Central memory CD4-positive, alpha-beta T cell (primary cell): ENCODE measurements around the gene DCTN3.

Experiments
- DNase-seq: peaks from one replicate; pipeline ENCODE4 v3.0.0; 2022

DCTN3 gene

DNA sequence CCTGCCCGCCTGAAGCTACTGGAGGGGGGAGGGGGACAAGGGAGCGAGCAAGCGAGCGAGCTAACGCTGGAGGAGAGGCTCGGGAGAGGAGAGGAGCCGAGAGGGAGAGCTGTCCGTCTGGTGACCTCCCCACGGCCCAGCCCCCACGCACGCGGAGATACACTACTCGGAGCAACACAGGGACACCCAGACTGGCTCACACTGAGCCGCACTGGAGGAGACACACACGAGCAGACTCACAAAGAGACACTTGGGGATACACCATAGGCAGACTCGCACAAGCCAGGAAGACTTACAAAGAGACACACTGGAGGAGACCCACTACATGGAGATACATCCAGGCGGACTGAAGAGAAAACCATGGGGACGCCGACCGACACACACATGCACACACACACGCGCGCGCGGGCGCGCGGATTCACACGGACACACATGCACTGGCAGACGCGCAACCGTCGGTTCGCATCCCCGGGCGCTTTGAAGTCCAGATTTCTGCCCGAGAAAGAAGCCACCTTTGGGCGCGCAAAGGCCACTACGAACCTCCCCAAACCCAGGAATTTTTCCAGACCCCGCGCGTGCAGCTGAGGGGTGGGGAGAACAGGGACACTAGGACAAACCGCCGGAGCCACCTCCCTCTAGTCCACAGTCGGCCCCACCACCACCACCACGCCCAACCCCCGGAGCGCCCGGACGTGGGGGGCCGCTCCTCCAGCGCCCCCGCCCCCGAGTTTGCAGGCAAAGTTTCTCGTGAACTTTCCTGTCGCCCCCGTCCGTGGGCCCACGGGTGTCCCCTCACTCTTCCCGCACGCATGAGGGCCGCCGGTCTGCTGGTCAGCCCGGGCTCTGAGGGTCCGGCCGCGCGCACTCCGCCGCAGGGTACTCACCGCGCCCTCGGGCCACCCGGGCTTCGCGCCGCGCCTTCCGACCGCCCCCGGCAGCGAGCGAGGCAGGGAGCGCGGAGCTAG, 31.3 kb downstream of the DCTN3 start:
- no peak for DNase-seq

- no peak for DNase-seq
These were observed 33.0 kb downstream of the DCTN3 start for GRCh38 chr9:34587271-34587670.

DNA sequence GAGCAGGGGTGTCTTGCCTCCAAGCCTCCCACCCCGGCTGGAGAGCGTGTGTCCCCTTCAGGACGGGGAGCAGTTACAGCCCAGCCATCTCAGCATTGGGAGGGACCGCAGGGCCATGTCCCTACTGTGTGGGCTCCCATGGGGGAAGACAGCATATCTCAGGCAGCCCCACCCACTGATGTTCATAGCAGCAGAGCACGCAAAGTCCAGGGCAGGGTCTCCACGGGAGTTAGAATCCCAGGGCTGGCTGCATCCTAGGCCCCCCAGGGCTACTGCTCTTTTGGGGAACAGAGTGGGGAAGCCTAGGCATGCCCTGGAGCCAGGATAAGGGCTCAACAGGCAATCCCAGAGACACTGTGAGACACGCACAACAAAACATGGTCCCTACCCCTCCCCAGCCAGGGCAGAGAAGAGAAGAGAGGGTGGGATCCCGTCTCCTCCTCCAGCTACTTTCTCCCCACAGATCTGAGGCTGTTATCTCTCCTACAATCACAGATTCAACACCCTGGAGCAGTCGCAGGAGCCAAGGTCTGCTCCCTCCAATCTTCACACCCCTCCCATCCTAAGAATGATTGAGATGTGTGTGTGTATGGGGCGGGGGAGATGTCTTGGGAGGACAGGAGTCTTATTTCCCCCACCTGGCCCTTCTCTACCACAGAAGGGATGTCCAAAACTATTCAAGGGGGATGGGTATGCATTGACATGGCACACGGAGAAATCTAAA, 34.2 kb downstream of the DCTN3 start:
- DNase-seq: no peak

DNA sequence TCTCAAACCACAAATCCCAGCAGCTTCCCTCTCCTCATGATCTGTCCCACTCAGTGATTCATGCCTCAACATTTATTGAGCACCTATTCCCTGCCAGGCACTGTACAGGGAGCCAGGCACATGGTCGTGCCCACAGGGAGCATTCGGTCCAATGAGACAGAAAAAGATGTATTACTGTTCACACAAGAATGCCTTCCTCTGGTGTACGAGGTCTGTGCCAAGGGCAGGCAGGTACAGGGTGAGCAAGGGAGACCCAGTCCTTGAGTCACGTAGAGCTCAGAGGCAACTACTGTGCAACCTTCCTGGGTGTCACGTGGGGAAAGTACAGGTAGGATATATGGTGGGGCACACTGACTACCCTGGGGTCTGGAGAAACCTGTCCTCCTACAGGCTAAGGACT, 35.3 kb downstream of the DCTN3 start:
- no peak for DNase-seq

GRCh38 chr9:34582787-34583186, 37.5 kb downstream of the DCTN3 start:
- no peak for DNase-seq

GRCh38 chr9:34581318-34581717, 39.0 kb downstream of the DCTN3 start:
- DNase-seq: no peak

- no peak for DNase-seq
These were observed 39.9 kb downstream of the DCTN3 start for GRCh38 chr9:34580358-34580757.

DNA sequence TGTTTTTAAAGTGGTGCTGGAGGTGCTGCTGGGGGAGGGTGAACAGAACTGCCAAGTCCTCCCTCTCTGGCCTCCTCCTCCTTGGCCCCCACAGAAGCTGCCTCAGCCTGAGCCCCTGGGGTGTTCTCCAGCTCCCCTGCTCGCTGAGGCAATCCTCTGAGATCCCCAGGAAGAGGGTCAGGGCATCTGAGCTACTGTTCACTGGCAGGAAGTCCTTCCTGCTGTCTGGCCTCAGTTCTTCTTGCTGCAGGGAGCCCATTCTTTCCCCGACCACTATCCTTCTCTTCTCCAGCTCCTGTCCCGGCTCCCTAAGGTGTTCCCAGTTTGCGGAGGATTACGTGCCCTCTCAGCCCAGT, 40.5 kb downstream of the DCTN3 start:
- no peak for DNase-seq

- no peak for DNase-seq
These were observed 41.0 kb downstream of the DCTN3 start for GRCh38 chr9:34579104-34579807.

DNA sequence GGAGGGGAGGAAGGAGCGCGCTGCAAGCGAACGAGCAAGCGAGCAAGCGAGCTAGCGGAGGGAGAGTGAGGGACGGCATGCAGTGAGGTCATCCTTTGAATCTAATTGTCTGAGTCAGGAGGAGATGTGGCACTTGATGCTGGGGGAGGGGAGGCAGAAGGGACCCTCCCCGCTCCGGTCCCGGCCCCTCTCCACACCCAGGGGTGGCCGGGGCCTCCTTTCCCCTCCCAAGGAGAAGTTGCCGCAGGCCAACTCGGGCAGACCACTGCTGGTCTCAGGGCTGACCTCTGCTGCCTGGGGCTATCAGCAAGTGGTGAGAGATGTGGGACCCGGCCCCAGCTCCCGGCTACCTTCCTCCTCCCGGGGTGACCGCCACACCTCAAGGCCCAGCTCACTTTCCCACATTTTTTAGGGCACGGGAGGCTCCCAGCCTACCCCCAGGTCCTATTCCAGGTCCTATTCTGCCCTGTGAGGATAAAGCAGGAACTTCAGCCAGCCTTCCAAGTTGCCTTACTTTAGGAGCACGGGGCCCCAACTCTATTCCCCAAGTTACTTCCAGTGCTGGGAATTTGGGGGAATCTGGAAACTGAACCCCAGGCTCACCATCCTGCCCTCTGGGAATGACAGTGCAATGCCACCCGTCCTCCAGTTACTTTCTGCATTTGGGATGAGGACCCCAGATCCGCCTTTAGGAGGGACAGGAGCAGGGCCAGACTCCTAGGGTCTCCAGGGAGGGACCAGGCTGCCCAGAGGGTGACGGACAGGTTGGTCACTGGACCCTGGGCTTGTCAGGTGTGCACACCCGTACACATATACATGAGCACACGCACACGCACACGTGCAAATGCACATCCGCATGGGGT, 41.8 kb downstream of the DCTN3 start:
- no peak for DNase-seq

DNA sequence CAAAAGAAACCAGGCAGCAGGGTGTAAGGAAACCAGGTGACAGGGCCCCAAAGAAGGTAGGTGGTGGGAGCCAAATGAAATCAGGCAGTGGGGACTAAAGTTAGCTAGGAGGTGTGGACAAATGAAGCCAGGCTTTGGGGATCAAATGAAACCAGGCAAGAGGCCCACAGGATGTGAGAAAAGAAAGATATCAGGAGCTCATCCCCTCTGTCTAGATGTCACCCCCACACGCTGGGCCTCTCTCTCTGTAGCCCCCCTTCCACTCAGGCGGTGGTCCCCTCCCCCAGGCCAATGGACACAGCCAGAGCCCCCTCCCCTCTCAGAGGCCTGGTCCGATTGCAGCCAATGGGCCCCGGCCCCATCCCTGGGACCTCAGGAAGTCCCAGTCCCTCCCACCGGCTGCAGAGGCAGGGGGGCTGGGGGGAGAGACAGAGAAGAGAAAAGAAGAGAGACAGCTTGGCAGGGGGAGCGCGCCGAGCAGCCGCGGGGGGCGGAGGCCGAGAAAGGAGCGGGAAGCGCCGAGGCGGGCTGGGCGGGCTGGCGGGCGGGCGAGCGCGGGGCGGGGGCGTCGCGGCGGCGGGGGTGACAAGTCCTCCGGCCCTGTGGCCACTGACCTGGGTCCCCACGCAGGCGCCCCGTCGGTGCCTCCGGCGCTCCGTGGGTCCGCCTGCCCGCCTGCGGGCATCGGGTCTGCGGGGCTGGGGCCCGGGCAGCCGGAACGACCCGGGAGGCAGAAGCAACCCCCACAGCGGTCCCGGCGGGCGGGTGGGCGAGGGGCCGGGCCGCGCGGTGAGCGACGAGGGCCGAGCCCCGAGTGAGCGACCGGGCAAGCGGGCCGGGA, 42.7 kb downstream of the DCTN3 start:
- no peak for DNase-seq

DNA sequence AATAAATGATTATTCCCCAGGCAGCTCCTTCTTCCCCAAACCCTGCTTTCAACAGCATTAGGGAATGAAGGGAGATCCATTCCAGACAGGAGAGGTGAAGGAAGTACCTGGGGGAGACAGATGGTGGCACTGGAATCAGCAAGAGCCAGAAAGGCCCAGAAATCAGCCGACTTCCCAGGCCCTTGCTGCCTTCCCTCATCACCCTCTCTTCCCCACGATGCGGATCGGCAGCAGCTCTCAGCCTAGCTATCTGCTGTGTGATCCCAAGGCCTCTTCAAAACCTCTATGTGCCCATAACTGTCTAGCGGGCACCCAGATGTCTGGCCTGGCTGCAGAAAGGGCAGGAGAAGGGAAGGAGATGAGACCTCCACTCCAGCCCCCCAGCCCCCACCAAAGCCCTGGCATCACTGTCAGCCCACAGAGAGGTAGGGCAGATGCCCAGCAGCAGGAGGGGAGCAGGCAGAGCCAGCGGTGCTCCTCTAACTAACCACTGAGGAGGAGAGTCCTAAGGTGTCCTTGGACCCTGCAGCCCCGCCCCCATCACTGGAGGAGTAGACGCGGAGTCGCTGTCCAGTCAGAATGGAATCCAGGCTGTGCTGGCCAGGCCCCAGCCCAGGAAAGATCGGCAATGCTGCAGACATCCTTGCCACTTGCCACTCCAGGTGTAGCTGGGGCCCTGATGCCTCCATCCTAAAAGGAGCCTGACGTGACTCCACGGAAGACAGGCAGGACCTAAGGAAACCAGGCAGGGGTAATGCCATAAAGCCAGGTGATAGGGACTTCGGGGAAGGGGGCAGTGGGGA, 43.5 kb downstream of the DCTN3 start:
- no peak for DNase-seq

DNA sequence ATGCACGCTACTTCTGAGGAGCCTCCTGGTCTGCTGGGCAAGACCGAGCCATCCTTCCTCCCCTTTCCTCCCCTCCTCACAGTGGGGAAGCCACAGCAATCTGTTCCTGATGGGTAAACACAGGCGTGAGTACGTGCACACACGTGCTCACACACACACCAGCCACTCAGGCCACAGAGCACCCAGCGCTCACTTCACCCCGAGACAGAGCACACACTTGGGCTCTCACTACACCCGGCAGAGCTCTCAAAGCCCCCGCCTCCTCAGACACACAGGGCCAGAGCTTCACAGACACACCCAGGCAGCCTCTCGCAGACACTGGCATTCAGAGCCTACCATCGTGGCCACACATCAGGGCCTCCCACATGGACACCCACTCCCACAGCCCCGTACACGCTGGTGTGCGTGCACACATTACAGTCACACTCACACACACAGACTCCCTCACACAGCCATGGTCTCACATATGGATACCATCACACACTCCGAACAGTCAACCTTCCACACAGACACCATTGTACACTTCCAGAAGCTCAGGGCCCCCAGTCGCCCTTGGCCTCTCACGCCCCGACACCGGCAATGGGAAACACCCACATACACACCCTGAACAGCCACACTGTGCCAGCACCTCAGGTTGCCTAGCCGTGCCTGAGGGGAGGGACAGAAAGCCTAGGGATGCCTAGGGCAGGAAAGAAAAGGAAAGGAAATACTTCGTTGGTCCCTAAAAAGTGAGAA, 44.3 kb downstream of the DCTN3 start:
- no peak for DNase-seq

DNA sequence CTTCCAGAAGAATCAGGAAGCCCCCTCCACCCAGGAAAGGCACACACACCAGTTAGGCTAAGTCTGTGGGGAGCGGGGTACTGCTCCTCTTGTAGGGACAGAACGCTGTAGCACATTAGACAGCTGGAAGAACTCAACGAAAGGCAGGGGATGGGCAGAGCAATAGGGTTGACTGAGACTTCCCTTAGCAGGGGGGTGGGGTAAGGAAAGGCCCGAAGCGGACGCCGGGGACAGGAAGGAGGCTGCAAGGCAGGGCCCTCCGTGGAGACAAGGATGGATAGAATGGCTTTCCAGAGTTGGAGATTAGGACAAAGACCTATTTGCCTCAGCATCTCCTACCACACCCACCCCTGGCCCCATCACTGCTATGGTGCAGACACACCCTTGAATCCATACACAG, 45.1 kb downstream of the DCTN3 start:
- no peak for DNase-seq

DNA sequence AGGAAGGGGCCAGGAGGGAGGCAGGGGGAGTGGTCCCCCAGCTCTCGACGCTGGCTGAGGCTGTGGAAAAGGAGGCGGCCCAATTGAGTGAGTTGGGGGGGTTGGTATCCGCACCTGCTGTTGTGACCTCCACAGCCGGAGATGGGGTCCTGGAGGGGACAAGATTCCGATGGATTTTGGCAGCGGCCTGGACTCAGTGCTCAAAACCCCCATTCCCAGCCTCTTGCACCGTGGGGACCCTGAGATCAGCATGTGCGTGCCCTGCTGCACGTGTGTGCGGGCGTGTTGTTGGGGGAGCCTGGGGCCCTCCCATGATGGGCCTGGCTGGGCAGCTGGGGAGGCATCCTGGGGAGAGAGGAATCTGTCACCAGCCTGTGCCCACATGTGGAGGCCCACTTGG, 45.7 kb downstream of the DCTN3 start:
- no peak for DNase-seq

DNA sequence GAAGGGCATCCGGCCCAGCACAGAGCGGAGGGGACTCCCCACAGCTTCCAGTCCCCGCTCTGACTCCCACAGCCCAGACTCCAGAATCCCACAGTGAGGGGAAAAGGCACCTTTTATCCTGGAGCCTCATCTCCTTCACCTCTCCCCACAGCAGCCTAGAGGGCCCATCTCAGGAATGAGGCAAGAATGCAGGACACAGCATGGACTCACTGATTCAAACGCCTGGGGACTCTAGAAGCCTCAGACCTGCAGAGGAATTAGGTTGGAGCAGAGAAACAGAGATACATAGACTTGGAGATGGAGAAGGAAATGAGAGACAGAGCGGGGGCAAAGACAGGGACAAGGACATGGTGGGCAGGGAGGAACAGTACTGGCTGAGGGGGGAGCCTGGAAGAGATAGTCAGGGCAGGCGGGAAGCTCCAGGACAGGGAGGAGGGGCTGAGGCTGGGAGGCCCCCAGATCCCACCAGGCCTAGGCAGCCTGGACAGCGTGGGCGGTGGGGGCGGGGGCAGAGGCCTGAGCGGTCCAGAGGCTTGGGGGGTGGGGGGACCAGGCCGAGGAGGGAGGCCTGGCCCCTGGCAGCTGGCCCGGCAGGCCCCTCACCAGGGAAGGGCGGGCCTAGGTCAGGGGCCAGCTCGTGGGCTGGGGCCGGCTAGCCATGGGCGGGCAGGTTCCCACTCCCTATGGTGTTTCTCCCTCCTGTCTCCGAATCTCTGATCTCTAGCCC, 46.5 kb downstream of the DCTN3 start:
- no peak for DNase-seq

DNA sequence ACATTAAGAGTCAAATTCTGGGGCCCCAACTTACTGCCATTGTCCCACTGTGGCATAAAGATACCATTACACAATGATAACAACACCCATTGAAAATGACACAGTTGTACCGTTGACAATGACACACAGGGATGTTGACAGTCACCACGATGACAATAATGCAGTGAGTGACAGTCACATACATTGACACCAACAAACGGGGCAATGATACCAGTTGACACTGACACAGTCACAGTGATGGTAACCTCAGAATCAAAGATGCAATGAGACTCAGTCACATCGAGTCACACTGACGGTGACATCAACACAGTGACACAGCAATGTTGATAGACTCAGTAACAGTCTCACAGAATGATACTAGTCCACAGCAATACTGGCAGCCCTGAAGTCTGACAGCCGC, 47.7 kb downstream of the DCTN3 start:
- no peak for DNase-seq

GRCh38 chr9:34572092-34572491, 48.2 kb downstream of the DCTN3 start:
- DNase-seq: no peak

DNA sequence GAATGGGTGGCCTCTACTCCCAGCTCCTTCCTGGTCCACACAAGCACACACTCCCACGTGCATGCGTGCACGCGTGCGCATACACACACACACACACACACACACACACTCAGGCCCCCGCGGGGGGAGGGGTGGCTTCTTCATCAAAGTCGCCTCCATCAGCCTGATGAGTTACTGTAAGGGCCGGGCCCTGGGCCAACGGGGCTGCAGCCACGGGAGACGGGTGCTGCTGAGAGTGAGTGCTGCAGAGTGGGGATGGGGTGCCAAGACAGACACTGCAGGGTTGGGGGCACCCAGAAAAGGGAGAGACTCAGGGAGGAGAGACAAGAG, 48.8 kb downstream of the DCTN3 start:
- DNase-seq: no peak
